ENCODE measurements around the gene ZNF48. TPM values are rescaled to one million over a fixed set of nuclear protein-coding genes. Genes with fewer than 3 reads are reported as not detected.

ZNF48 gene
- total RNA-seq, 1 donor, result 10.9 TPM

GRCh38 chr16:30397776-30398660, 2.8 kb downstream of the ZNF48 start:
- Histone ChIP-seq H3K4me3 (ENCODE audit: insufficient read depth, low read length) (no peak overlapping the region), H3K4me1 (ENCODE audit: insufficient read depth, low read length) (peaks cover 26% of the 10 kb centered on the region), H3K36me3 (ENCODE audit: insufficient read depth, low read length) (peaks cover 4% of the 10 kb centered on the region), H4K20me1 (ENCODE audit: insufficient read depth, low read length) (no peaks in the 10 kb centered on the region), H3K27ac (ENCODE audit: low read depth, low read length) (no peak overlapping the region), H3K9me3 (ENCODE audit: low read depth, low read length) (no peaks in the 10 kb centered on the region), H3K4me2 (ENCODE audit: insufficient read depth, low read length) (no peak overlapping the region), H3K79me2 (ENCODE audit: insufficient read depth, low read length) (peaks cover 17% of the 10 kb centered on the region), H3K27me3 (ENCODE audit: insufficient read depth, low read length) (no peaks in the 10 kb centered on the region), H2AFZ (ENCODE audit: low read length) (no peak overlapping the region)
- DNase-seq (ENCODE audit: insufficient read length, low spot score, missing footprints), result peak; percentile 37
- no peak for TF ChIP-seq CTCF (IDR thresholded peaks at IDR 0.05; ENCODE audit: extremely low read depth, low read depth, low read length)

- H2AFZ ChIP-seq (ENCODE audit: low read length), result no peak overlapping the region
- H3K27me3 ChIP-seq (ENCODE audit: insufficient read depth, low read length), result no peaks in the 10 kb centered on the region
- H3K27ac ChIP-seq (ENCODE audit: low read depth, low read length), result no peak overlapping the region
- peaks cover 4% of the 10 kb centered on the region for H3K36me3 ChIP-seq (ENCODE audit: insufficient read depth, low read length)
- H4K20me1 ChIP-seq (ENCODE audit: insufficient read depth, low read length), result no peaks in the 10 kb centered on the region
- H3K4me3 ChIP-seq (ENCODE audit: insufficient read depth, low read length), result no peak overlapping the region
- peaks cover 24% of the 10 kb centered on the region for H3K4me1 ChIP-seq (ENCODE audit: insufficient read depth, low read length)
- peak; percentile 45 for DNase-seq (ENCODE audit: insufficient read length, low spot score, missing footprints)
- H3K4me2 ChIP-seq (ENCODE audit: insufficient read depth, low read length), result no peak overlapping the region
- H3K79me2 ChIP-seq (ENCODE audit: insufficient read depth, low read length), result peaks cover 17% of the 10 kb centered on the region
- TF ChIP-seq CTCF (IDR thresholded peaks at IDR 0.05; ENCODE audit: extremely low read depth, low read depth, low read length), result no peak
- H3K9me3 ChIP-seq (ENCODE audit: low read depth, low read length), result no peaks in the 10 kb centered on the region
Observed at GRCh38 chr16:30398661-30399434, 3.6 kb downstream of the ZNF48 start.

- Histone ChIP-seq H3K4me2 (ENCODE audit: insufficient read depth, low read length) (peak overlapping the region; percentile 94), H3K79me2 (ENCODE audit: insufficient read depth, low read length) (peaks cover 17% of the 10 kb centered on the region), H3K4me1 (ENCODE audit: insufficient read depth, low read length) (peaks cover 17% of the 10 kb centered on the region), H3K27ac (ENCODE audit: low read depth, low read length) (peak overlapping the region; percentile 82), H2AFZ (ENCODE audit: low read length) (peak overlapping the region; percentile 96), H3K4me3 (ENCODE audit: insufficient read depth, low read length) (peak overlapping the region; percentile 81), H3K9me3 (ENCODE audit: low read depth, low read length) (no peaks in the 10 kb centered on the region), H3K27me3 (ENCODE audit: insufficient read depth, low read length) (no peaks in the 10 kb centered on the region), H4K20me1 (ENCODE audit: insufficient read depth, low read length) (no peaks in the 10 kb centered on the region), H3K36me3 (ENCODE audit: insufficient read depth, low read length) (peaks cover 4% of the 10 kb centered on the region)
- TF ChIP-seq CTCF (IDR thresholded peaks at IDR 0.05; ENCODE audit: extremely low read depth, low read depth, low read length), result no peak
- DNase-seq (ENCODE audit: insufficient read length, low spot score, missing footprints), result peak; percentile 91
Observed at GRCh38 chr16:30399435-30400186, 4.4 kb downstream of the ZNF48 start.

Data from osteoblast (primary cell).